AG10803 (cell line): ENCODE results near the gene CDK3.

Source experiments
- DNase-seq: peaks from one replicate; pipeline ENCODE4 v3.0.0; 2010; ENCODE audit warnings: low read depth
- H3K4me3 ChIP-seq: 2 replicates; pipeline ENCODE4 v1.5.1; 2011; ENCODE audit warnings: mild to moderate bottlenecking, low read length, control low read depth
- TF ChIP-seq, protein P1 (sequence below): conservative IDR thresholded peaks from 2 replicates; pipeline ENCODE4 v1.5.1; 2011; ENCODE audit warnings: mild to moderate bottlenecking, low read length, control low read depth, inconsistent platforms

CDK3 gene

DNA sequence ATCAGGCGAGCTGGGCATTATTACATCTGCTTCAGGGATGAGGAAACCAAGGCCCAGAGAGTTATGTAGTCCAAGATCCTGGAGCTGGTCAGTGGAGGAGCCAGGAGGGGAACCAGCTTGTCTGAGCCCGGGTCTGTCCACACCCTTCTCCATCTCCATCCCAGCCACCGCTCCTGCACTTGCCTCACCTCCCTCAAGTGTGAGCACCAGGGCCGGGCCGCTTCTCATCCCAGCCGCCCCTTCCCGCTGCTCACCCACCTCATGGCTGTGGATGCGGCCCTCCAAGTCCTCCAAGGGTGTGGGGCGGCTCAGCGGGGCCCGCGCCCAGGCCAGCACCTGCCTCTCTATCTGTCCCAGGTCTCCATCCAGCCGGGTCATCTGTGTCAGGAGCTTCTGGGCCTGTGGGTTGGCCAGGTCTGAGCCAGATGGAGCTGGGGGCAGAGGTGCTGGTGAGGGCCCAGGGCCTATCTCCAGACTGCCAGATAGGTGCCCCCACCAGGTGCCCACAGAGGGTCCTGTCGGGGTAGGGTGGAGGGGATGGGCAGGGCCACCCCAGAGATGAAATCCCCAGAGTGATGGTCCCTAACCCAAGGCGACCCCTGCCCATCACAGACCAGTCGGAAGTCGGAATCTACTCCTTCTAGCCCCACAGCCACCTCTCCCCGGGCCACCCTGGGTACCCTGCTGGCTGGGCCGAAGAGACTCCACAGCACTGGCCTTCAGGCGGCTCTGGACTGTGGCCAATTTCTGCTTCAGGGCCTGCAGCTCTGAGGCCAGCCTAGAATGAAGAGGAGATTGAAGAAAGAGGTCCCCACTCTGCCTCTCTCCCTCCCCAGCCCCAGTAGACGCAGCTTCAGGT, 17.1 kb downstream of the CDK3 start:
- no peak overlapping the region for H3K4me3 ChIP-seq
- DNase-seq, result no peak
- TF ChIP-seq, protein P1, sequence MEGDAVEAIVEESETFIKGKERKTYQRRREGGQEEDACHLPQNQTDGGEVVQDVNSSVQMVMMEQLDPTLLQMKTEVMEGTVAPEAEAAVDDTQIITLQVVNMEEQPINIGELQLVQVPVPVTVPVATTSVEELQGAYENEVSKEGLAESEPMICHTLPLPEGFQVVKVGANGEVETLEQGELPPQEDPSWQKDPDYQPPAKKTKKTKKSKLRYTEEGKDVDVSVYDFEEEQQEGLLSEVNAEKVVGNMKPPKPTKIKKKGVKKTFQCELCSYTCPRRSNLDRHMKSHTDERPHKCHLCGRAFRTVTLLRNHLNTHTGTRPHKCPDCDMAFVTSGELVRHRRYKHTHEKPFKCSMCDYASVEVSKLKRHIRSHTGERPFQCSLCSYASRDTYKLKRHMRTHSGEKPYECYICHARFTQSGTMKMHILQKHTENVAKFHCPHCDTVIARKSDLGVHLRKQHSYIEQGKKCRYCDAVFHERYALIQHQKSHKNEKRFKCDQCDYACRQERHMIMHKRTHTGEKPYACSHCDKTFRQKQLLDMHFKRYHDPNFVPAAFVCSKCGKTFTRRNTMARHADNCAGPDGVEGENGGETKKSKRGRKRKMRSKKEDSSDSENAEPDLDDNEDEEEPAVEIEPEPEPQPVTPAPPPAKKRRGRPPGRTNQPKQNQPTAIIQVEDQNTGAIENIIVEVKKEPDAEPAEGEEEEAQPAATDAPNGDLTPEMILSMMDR, result no peak

DNA sequence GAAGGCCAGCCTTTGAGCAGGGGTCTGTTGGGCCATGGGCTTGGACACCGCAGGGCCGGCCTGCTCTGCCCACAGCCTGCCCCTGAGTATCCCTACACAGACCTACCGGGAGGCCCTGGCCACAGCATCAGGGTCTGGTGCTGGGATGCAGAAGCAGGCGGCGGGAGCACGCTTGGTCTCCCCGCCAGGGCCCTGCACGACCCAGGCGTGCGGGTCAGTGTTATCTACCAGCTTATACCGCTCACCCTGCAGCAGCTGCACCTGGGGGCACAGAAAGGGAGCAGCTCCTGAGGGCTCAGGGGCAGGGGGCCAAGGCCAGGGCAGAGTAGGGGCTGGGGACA, 17.7 kb downstream of the CDK3 start:
- no peak overlapping the region for H3K4me3 ChIP-seq
- TF ChIP-seq, protein P1, result no peak
- no peak for DNase-seq

DNA sequence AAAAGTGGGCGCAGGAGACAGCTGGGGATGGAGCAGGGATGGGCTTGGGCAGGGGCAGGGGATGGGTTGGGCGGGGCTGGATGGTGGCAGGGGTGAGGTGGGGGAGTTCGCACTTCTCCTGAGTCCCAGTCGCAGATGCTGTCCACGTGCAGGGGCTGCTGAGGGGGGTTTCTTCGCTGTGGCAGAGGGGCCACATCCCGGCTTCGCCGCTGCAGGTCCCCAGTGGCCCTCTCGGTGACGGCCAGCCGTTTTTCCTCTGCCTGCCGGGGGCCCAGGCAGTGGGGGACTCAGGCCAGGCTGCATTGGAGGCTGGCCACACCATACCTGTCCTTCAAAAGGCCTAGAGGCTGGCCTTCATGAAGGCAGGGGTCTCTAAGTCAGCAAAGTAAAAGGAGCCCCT, 18.1 kb downstream of the CDK3 start:
- TF ChIP-seq, protein P1, result no peak
- H3K4me3 ChIP-seq, result no peak overlapping the region
- DNase-seq, result no peak

DNA sequence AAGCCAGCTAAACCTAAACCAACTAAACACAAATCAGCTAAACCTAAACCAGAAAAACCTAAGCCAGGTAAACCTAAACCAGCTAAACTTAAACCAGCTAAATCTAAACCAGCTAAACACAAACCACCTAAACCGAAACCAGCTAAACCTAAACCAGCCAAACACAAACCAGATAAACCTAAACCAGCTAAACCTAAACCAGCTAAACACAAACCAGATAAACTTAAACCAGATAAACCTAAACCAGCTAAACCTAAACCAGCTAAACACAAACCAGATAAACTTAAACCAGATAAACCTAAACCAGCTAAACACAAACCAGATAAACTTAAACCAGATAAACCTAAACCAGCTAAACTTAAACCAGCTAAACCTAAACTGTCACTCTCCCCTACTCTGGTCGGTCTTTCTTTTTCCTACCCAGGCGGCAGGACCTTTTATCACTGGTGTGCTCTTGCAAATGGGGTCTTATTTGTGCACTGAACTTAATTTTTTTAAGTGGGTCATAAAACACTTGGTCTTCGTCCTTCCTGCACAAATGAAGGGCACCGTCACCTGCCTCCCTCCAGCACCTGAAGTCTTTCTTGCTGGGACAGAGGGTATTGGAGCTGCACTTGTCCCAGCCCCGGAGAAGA, 19.3 kb downstream of the CDK3 start:
- TF ChIP-seq, protein P1, result no peak
- no peak for DNase-seq
- H3K4me3 ChIP-seq, result no peak overlapping the region

DNA sequence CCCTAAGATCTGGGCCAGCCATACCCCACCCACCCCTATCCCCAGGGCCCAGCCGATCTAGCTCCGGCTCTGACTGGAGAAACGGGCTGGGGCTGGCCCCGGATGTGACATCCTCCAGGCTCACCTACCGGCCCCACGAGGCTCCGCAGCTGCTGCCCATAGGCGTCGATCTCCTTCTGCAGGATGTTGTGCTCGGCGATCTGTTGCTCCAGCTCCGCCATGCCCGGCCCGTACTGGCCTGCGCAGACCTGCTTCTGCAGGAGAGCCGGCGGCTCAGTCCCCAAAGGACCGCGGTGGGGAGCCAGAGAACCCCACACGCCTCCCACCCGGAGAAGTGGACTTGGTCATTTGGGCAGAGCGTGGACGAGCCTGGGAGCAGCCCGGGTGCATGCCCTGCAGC, 21.6 kb downstream of the CDK3 start:
- TF ChIP-seq, protein P1, result no peak
- DNase-seq, result no peak
- no peak overlapping the region for H3K4me3 ChIP-seq

DNA sequence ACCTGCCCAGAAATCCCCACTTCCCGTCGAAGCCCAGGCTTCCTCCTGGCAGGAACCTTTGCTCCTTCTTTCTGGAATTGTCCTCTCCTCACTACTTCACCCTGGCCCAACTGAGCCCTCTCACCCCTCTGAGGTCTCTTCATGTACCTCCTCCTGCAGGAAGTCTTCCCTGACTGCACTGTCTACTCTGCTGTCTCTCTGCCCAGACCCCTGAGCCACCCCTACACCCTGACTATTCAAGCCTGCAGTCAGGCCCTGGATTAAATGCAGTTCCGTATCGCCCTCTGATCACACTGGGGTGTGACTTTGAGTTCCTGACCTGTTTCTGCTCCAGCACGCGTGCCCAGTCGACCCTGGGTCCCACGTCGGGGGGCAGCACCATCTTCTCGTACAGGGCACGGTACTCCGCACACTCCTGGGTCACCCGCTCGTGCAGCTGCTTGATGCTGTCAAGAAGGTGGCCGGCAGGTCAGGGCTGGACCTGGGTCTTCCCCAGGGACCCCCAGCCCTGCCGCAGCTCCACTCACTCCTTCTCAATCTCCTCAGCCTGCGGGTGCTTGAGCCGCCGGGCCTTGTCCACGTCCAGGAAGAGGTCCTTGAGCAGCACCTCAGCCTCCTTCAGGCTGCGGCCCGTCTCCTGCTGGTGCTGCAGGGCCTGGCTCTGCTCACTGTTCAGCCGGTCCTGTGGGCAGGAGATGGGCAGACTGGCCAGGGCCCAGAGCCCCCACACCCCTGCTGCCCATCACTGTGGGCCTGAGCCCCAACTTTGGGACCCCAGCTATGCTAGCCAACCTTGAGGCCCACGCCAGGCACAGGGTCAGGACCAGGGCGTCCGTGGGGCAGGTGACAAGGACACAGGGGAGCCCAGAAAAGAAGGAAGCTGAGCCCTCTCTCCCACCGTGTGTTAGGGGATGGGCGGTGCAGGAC, 22.6 kb downstream of the CDK3 start:
- TF ChIP-seq, protein P1, result no peak
- no peak for DNase-seq

More for the DNA sequence above, 22.6 kb downstream of the CDK3 start:
- H3K4me3 ChIP-seq, result no peak overlapping the region
